Brain microvascular endothelial cell (primary cell): ENCODE data around the gene DLL4.
"Not testable (repeated sequence)": the region's sequence is repeated elsewhere in the genome, so short reads cannot be mapped to it uniquely, and the experiment has no call there.

ENCODE experiments used
- DNase-seq: peaks from one replicate; pipeline ENCODE4 v3.0.0-alpha.2; 2020
- H3K27ac ChIP-seq: fragments of 250-450 bp; sonication (Bioruptor Pico); 2 replicates; pipeline ENCODE4 v1.5.1; 2020; ENCODE audit warnings: mild to moderate bottlenecking, moderate library complexity
- H3K27me3 ChIP-seq: fragments of 250-450 bp; sonication (Bioruptor Pico); replicated peaks from 2 replicates; pipeline ENCODE4 v1.5.1; 2020; ENCODE audit warnings: mild to moderate bottlenecking
- H3K36me3 ChIP-seq: fragments of 250-450 bp; sonication (Bioruptor Pico); replicated peaks from 2 replicates; pipeline ENCODE4 v1.5.1; 2020; ENCODE audit warnings: mild to moderate bottlenecking
- H3K4me3 ChIP-seq: 2 replicates; pipeline ENCODE4 v1.5.1; 2011; ENCODE audit warnings: low read depth, mild to moderate bottlenecking, control low read depth, low read length, moderate library complexity
- CTCF ChIP-seq: IDR thresholded peaks from 2 replicates; pipeline ENCODE4 v1.5.1; 2011; ENCODE audit warnings: low read depth, mild to moderate bottlenecking, moderate library complexity, low read length, control low read depth, inconsistent platforms; ENCODE audit errors: missing control alignments
- in situ Hi-C: cut with HindIII; loops from 2 replicates; pipeline ENCODE4 v1.10.0; 2017; ENCODE audit warnings: low sequenced_read_pairs, low pct_ligation_motif_present

DLL4 gene

GRCh38 chr15:40959331-40960141, 30.4 kb downstream of the DLL4 start:
- no peaks in the 10 kb centered on the region for H3K36me3 ChIP-seq
- in situ Hi-C loops: no loop called here
- no peak for TF ChIP-seq CTCF
- DNase-seq: no peak
- no peaks in the 10 kb centered on the region for H3K27me3 ChIP-seq
- H3K27ac ChIP-seq: no peak overlapping the region
- H3K4me3 ChIP-seq: no peak overlapping the region

GRCh38 chr15:40960151-40960885, 31.2 kb downstream of the DLL4 start:
- DNase-seq: no peak
- Histone ChIP-seq H3K36me3 (no peaks in the 10 kb centered on the region), H3K27ac (no peak overlapping the region), H3K4me3 (no peak overlapping the region), H3K27me3 (no peaks in the 10 kb centered on the region)
- in situ Hi-C loops: no loop called here
- TF ChIP-seq CTCF: no peak

- no peak for DNase-seq
- Histone ChIP-seq H3K27me3 (no peaks in the 10 kb centered on the region), H3K4me3 (no peak overlapping the region), H3K36me3 (no peaks in the 10 kb centered on the region), H3K27ac (no peak overlapping the region)
- in situ Hi-C loops: no loop called here
- no peak for TF ChIP-seq CTCF
Measured at GRCh38 chr15:40960925-40961324, 31.8 kb downstream of the DLL4 start.

- H3K27ac ChIP-seq, in situ Hi-C loops, DNase-seq, H3K4me3 ChIP-seq, H3K27me3 ChIP-seq, H3K36me3 ChIP-seq: not testable (repeated sequence)
Measured at GRCh38 chr15:40961740-40962139, 32.6 kb downstream of the DLL4 start.

GRCh38 chr15:40962317-40962716, 33.2 kb downstream of the DLL4 start:
- in situ Hi-C loops: not testable (repeated sequence)

GRCh38 chr15:40963201-40963600, 34.1 kb downstream of the DLL4 start:
- in situ Hi-C loops: no loop called here
- DNase-seq: no peak
- no peak overlapping the region for H3K4me3 ChIP-seq
- H3K27ac ChIP-seq: no peak overlapping the region
- no peaks in the 10 kb centered on the region for H3K27me3 ChIP-seq
- H3K36me3 ChIP-seq: no peaks in the 10 kb centered on the region
- no peak for TF ChIP-seq CTCF

More at GRCh38 chr15:40962317-40962716, 33.2 kb downstream of the DLL4 start:
- not testable (repeated sequence) for H3K27ac ChIP-seq, H3K27me3 ChIP-seq, DNase-seq, H3K36me3 ChIP-seq, H3K4me3 ChIP-seq
